Hematopoietic multipotent progenitor cell treated with erythropoietin and hydrocortisone succinate and interleukin-3 and kit ligand, for 8 days (in vitro differentiated cells): ENCODE data around the gene ZNF425.
"Not testable (repeated sequence)": the region's sequence is repeated elsewhere in the genome, so short reads cannot be mapped to it uniquely, and the experiment has no call there.

Source experiments
- DNase-seq: peaks from one replicate; pipeline ENCODE4 v3.0.0-alpha.2; 2015

The ZNF425 gene

DNA sequence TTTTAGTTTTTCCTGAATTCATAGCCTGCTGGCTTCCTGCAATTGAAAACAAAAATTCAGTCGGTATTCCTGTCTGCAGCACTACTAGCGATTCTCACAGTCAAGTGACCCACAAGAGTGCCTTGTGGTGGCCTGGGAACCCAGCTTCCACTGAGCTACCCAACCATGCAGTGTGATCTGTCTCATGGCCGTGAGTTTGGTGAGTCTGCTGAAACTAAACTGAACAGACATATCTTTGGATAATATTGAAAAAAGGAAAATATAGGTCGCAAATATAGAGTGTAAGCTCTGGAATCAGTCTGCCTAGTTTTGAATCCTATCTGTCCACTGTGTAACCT, 53.7 kb downstream of the ZNF425 start:
- DNase-seq = no peak

DNA sequence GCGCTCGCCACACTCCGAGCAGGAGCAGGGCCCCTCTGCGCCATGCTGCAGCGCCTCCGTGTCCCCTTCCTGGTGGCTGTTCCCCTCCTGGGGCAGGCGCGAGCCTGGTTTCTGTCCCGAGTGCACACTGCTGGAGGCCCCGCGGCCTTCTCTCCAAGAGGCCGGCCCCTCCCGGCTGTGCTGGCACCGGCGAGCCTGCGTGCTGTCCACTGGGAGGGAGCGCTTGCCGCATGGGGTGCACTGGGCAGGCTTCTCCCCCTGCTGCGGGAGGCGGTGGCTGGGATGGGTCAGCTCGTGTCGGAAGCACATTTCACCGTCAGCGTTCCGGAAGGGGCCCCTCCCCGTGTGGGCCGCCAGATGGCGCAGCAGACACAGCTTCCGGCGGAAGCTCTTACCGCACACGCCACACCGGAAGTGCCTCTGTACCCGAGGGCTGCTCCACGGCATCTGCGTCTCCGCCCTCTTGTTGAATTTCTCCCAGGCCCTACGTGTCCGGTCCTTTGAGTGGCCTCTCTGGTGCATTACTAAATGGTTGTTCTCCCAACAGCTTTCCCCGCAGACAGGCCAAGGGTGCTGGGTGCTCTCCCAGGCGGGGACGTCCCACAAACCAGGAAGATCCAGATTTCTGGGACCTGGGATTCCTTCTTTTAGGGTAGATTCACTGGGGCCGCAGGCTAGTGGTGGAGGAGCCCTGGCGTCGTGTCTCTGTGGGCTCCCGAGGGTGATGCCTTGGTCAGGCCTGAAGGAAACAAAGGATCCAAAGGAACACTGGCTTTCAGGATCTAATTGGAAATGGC, 54.3 kb downstream of the ZNF425 start:
- DNase-seq = peak; percentile 56

DNA sequence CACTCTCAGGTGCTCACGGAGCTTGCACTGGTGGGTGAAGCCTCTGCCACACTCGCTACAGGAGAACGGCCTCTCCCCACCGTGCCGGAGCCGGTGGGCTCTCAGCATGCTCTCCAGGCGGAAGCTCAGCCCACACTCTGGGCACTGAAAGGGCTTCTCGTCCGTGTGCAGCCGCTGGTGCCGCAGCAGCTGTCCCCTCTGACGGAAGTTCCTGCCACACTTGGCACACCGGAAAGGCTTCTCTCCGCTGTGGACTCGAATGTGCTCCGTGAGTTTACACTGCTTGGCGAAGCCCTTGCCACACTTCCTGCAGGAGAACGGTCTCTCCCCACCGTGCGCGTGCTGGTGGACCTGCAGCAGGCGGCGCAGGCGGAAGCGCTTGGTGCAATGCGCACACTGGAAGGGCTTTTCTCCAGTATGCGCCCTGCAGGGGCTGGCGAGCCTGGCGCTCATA, 54.9 kb downstream of the ZNF425 start:
- no peak for DNase-seq

DNA sequence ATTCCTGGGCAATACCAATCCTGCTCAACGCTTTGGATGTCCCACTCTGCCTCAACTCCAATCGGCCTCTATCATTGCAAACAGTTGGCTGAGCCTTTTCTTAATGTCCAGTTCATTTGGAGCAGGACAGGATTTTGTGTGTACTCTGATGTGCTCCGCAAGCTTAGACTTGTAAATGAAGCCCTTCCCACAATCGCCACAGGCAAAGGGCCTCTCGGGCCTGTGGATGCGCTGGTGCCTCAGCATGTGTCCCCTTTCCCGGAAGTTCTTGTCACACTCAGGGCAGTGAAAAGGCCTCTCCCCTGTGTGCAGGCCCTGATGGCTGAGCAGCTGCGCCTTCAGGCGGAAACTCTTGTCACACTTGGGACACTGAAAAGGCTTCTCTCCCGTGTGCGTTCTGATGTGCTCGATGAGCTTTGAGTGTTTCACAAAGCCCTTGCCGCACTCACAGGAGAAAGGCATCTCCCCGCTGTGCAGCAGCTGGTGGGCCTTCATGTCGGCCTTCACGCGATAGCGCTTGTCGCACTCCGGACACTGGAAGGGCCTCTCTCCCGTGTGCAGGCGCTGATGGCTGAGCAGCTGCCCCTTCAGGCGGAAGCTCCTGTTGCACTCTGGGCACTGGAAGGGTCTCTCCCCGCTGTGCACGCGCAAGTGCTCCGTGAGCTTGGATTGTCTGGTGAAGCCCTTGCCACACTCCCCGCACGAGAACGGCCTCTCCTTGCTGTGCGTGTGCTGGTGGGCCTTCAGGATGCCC, 55.6 kb downstream of the ZNF425 start:
- DNase-seq = no peak

DNA sequence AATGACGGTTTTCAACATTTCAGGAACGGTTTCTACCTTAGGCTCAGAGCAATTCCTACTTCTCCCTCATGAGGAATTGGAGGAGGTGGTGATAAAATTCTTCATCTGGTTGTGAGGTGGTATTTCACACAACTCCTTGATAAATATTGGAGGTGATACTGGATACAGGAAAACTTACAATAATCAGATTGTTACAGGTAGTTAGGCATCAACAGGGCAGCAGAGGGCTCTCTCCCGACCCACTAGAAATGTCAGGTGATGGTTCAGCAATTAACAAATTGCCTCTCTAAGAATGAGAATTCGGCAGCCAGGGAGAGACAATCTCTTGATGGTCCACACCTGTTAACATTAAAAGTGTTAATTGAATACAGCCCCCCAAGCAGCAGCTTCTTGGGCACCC, 58.3 kb downstream of the ZNF425 start:
- no peak for DNase-seq

DNA sequence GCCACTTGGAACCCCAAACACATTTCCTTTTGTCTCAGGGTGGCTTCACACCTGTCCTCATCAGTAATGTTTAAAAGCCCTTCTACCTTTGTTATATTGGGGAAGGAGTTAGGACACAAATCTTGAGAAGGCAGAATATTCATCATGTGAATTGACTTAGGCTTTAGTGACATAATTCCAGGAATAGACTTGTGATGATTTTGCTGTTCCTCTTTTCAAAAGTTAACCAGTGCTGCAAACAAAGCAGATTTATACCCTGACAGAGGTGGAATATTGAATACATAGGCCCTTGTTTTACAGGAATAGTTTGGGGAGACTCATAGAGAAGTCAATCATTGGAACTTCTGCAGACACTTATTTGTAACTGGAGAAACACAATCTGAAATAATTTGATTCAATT, 62.6 kb downstream of the ZNF425 start:
- no peak for DNase-seq

- not testable (repeated sequence) for DNase-seq
Measured at GRCh38 chr7:149062217-149062899, 63.8 kb downstream of the ZNF425 start.

- no peak for DNase-seq
Measured at GRCh38 chr7:149060156-149060555, 66.0 kb downstream of the ZNF425 start.

DNA sequence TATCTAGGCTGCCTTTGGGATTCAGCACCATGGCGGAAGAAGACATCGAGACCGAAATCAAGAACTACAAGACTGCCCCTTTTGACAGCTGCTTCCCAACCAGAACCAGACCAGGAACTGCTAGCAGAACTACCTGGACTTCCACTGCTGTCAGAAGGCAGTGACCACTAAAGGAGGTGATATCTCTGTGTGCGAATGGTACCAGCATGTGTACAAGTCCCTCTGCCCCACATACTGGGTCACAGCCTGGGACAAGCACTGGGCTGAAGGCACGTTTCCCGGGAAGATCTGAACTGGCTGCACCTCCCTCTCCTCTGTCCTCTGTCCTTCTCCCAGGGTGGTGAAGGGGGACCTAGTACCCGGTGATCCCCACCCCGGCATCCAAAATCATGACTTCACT, 72.2 kb downstream of the ZNF425 start:
- DNase-seq = no peak

DNA sequence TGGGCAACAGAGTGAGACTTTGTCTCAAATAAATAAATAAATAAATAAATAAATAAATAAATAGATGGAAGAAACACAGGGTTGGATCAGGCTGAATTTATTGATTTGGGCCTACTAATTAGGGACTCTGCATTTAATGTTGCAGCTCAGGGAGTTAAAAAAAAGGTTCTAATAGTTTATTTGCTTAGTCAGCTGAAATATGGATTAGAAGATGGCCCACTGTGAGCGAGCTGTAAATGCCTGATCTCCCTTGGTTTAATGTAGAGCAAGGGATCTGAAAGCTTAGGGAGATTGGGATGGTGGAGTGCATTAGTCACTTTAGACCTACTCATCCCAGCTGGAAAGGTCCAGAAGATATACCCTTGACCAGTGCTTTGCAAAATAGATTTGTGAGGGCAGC, 72.7 kb downstream of the ZNF425 start:
- no peak for DNase-seq
